Liver (tissue), 9 donors: ENCODE data around the gene ADARB1. TPM values are rescaled to one million over a fixed set of nuclear protein-coding genes. Genes with fewer than 3 reads are reported as not detected.

Experiments used
- DNase-seq: peaks from one replicate; pipeline ENCODE4 v3.0.0-alpha.2; 2017; ENCODE audit warnings: low spot score
- H3K27ac ChIP-seq, 2 donors: one replicate each; pipeline ENCODE4 v1.7.0; 2013; ENCODE audit warnings: inconsistent platforms in 2 of 2, low read length in 2 of 2, control low read depth in 1 of 2, low read depth in 1 of 2, mild to moderate bottlenecking in 1 of 2
- H3K27me3 ChIP-seq, 4 donors: one replicate each; pipeline versions ENCODE4 v1.6.1 to v1.7.0; 2013; ENCODE audit warnings: low read length in 3 of 4, inconsistent platforms in 1 of 4, mild to moderate bottlenecking in 1 of 4, moderate library complexity in 1 of 4; ENCODE audit not compliant: control insufficient read depth in 4 of 4, insufficient read depth in 4 of 4
- H3K36me3 ChIP-seq, 4 donors: one replicate each; pipeline versions ENCODE4 v1.6.1 to v1.7.0; 2013; ENCODE audit warnings: low read length in 3 of 4, mild to moderate bottlenecking in 3 of 4, low read depth in 1 of 4, moderate library complexity in 1 of 4; ENCODE audit not compliant: control insufficient read depth in 4 of 4, insufficient read depth in 3 of 4
- H3K4me1 ChIP-seq, 4 donors: one replicate each; pipeline versions ENCODE4 v1.6.1 to v1.7.0; 2013; ENCODE audit warnings: low read length in 3 of 4, mild to moderate bottlenecking in 3 of 4, moderate library complexity in 1 of 4; ENCODE audit not compliant: control insufficient read depth in 4 of 4, insufficient read depth in 4 of 4
- H3K4me3 ChIP-seq, 3 donors: one replicate each; pipeline versions ENCODE4 v1.6.1 to v1.7.0; 2013; ENCODE audit warnings: low read length in 3 of 3, control low read depth in 1 of 3, low read depth in 1 of 3, mild to moderate bottlenecking in 1 of 3
- H3K9ac ChIP-seq, 2 donors: one replicate each; pipeline ENCODE4 v1.7.0; 2013; ENCODE audit warnings: low read length in 2 of 2, mild to moderate bottlenecking in 2 of 2, moderate library complexity in 2 of 2, control low read depth in 1 of 2, low read depth in 1 of 2
- H3K9me3 ChIP-seq, 4 donors: one replicate each; pipeline versions ENCODE4 v1.6.1 to v1.7.0; 2013; ENCODE audit warnings: low read length in 3 of 4; ENCODE audit not compliant: control insufficient read depth in 4 of 4
- EGR1 ChIP-seq, 2 donors: IDR thresholded peaks; 2 replicates each; pipeline ENCODE4 v1.6.1; 2016 to 2018; ENCODE audit warnings: antibody characterized with exemption in 2 of 2, low read depth in 2 of 2
- FOXA1 ChIP-seq: IDR thresholded peaks from 2 replicates; pipeline ENCODE4 v1.6.1; 2016; ENCODE audit warnings: antibody characterized with exemption
- GABPA ChIP-seq, 2 donors: IDR thresholded peaks in 1 of 2; conservative IDR thresholded peaks in 1 of 2; 2 replicates each; pipeline ENCODE4 v1.6.1; 2016; ENCODE audit warnings: antibody characterized with exemption in 2 of 2, mild to moderate bottlenecking in 1 of 2, moderate library complexity in 1 of 2
- HNF4A ChIP-seq, 2 donors: conservative IDR thresholded peaks; 2 replicates each; pipeline ENCODE4 v1.6.1; 2016; ENCODE audit warnings: antibody characterized with exemption in 2 of 2, mild to moderate bottlenecking in 2 of 2
- JUND ChIP-seq, 2 donors: IDR thresholded peaks; 2 replicates each; pipeline ENCODE4 v1.6.1; 2016; ENCODE audit warnings: antibody characterized with exemption in 2 of 2
- NR2F2 ChIP-seq: IDR thresholded peaks from 2 replicates; pipeline ENCODE4 v1.6.1; 2016; ENCODE audit warnings: antibody characterized with exemption
- RAD21 ChIP-seq, 2 donors: IDR thresholded peaks; 2 replicates each; pipeline ENCODE4 v1.6.1; 2016; ENCODE audit warnings: antibody characterized with exemption in 2 of 2, mild to moderate bottlenecking in 2 of 2
- RXRA ChIP-seq, 2 donors: IDR thresholded peaks; 2 replicates each; pipeline ENCODE4 v1.6.1; 2017 to 2018; ENCODE audit warnings: antibody characterized with exemption in 2 of 2, mild to moderate bottlenecking in 1 of 2
- SP1 ChIP-seq: IDR thresholded peaks from 2 replicates; pipeline ENCODE4 v1.6.1; 2018; ENCODE audit warnings: antibody characterized with exemption, mild to moderate bottlenecking
- TAF1 ChIP-seq: conservative IDR thresholded peaks from 2 replicates; pipeline ENCODE4 v1.6.1; 2016; ENCODE audit warnings: antibody characterized with exemption, mild to moderate bottlenecking
- WGBS: extraction: QIAGEN DNeasy Blood & Tissue Kit; methylation state at CpG from one replicate; pipeline ENCODE4 v1.1.7; 2013; 5-methylcytosine and 5-hydroxymethylcytosine counted together
- polyA plus RNA-seq, 2 donors: library from polyadenylated mRNA; stranded (reverse) in 1 of 2; unstranded in 1 of 2; fragments of 200-250 nt in 1 of 2; fragments of >200 nt in 1 of 2; fragmentation: Nextera tagmentation in 1 of 2; extraction: Ambion mirVana in 1 of 2; gene quantifications; one replicate each; pipeline versions ENCODE4 v1.2.1 to v1.2.3, GENCODE V29; 2013 to 2015
- total RNA-seq, 2 donors: library from RNA; depleted of rRNA; stranded (reverse); fragments of >200 nt; gene quantifications; one replicate each; pipeline ENCODE4 v1.2.3, GENCODE V29; 2014
- TF ChIP-seq, protein P1 (sequence below): IDR thresholded peaks from 2 replicates; pipeline ENCODE4 v1.6.1; 2016; ENCODE audit warnings: antibody characterized with exemption
- TF ChIP-seq, protein P2 (sequence below): IDR thresholded peaks from 2 replicates; pipeline ENCODE4 v1.6.1; 2016; ENCODE audit warnings: antibody characterized with exemption
- TF ChIP-seq, protein P3 (sequence below): IDR thresholded peaks from 2 replicates; pipeline ENCODE4 v1.6.1; 2016; ENCODE audit warnings: antibody characterized with exemption
- TF ChIP-seq, protein P4 (sequence below): fragments of 150-350 bp; IDR thresholded peaks from 2 replicates; pipeline ENCODE4 v1.5.1; 2017; ENCODE audit warnings: improper control_type of control experiment, low read depth, low read length; ENCODE audit not compliant: missing input control
- TF ChIP-seq, protein P5 (sequence below): IDR thresholded peaks from 2 replicates; pipeline ENCODE4 v1.6.1; 2016; ENCODE audit warnings: antibody characterized with exemption, mild to moderate bottlenecking
- donor health status: healthy.
- donor health status: healthy.
- donor health status: healthy.
- donor health status: healthy.
- donor health status: healthy.

ADARB1 gene
- total and polyA plus RNA-seq, 4 donors, result 1.6 to 7.8 (median 2.9) TPM

DNA sequence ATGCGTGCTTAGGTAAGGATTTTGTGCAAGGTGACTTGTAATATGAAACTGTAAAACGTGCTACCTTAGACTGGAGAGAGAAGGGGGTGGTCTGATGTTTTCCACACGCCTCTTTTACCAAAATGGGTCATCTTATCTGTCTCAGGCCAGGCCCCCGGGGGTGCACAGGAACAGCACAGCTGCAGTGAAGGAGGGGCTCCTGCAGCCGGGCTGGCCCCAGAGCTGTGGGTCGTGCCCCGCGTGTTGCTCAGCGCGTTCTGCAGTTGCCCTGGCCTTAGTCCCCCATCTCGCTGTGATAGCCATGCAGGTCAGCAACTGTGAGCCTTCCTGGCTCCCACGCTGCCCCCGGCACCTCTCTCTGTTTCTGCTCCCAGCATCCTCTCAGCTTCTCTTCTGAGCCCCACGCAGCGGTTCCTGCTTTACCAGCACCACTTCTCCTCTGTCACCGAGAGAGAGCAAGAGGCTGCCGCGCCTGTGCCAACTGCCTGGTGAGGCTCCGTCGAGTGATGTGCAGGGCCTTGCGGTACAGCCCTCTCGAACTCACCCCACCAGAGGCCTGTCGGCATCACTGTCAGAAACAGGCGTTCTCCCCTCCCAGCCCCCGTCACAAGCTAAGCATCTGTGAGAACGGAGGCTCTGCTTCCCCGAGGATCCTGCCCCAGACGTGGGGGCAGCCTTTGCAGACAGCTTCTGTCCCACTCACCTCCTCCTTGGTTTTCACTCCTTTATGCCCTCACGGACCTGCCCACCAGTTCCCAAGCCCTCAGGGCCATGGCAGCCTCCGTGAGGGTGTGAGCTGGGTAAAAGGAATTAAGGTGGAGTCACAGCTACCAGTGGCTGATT, 73.3 kb downstream of the ADARB1 start:
- Histone ChIP-seq H3K9me3 (no peaks in the 10 kb centered on the region), H3K27ac (no peak overlapping the region), H3K4me1 (no peaks in the 10 kb centered on the region), H3K36me3 (no peaks in the 10 kb centered on the region), H3K4me3 (no peak overlapping the region), H3K27me3 (no peaks in the 10 kb centered on the region), H3K9ac (no peak overlapping the region)
- peak; percentile 31 for DNase-seq
- TF ChIP-seq GABPA (IDR thresholded peaks at IDR 0.05 in 1 of 2, conservative IDR thresholded peaks at IDR 0.05 in 1 of 2) (no peak), NR2F2 (no peak), TAF1 (no peak), EGR1 (IDR thresholded peaks at IDR 0.05; ENCODE audit: low read depth in 2 of 2) (no peak), HNF4A (conservative IDR thresholded peaks at IDR 0.05) (no peak), FOXA1 (no peak), RXRA (IDR thresholded peaks at IDR 0.05) (no peak), RAD21 (IDR thresholded peaks at IDR 0.05) (no peak), JUND (IDR thresholded peaks at IDR 0.05) (no peak), SP1 (no peak)
- TF ChIP-seq, protein P1, sequence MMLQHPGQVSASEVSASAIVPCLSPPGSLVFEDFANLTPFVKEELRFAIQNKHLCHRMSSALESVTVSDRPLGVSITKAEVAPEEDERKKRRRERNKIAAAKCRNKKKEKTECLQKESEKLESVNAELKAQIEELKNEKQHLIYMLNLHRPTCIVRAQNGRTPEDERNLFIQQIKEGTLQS, result no peak
- TF ChIP-seq, protein P2, sequence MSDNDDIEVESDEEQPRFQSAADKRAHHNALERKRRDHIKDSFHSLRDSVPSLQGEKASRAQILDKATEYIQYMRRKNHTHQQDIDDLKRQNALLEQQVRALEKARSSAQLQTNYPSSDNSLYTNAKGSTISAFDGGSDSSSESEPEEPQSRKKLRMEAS, result no peak
- TF ChIP-seq, protein P3, sequence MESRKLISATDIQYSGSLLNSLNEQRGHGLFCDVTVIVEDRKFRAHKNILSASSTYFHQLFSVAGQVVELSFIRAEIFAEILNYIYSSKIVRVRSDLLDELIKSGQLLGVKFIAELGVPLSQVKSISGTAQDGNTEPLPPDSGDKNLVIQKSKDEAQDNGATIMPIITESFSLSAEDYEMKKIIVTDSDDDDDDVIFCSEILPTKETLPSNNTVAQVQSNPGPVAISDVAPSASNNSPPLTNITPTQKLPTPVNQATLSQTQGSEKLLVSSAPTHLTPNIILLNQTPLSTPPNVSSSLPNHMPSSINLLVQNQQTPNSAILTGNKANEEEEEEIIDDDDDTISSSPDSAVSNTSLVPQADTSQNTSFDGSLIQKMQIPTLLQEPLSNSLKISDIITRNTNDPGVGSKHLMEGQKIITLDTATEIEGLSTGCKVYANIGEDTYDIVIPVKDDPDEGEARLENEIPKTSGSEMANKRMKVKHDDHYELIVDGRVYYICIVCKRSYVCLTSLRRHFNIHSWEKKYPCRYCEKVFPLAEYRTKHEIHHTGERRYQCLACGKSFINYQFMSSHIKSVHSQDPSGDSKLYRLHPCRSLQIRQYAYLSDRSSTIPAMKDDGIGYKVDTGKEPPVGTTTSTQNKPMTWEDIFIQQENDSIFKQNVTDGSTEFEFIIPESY, result no peak
- TF ChIP-seq, protein P4, sequence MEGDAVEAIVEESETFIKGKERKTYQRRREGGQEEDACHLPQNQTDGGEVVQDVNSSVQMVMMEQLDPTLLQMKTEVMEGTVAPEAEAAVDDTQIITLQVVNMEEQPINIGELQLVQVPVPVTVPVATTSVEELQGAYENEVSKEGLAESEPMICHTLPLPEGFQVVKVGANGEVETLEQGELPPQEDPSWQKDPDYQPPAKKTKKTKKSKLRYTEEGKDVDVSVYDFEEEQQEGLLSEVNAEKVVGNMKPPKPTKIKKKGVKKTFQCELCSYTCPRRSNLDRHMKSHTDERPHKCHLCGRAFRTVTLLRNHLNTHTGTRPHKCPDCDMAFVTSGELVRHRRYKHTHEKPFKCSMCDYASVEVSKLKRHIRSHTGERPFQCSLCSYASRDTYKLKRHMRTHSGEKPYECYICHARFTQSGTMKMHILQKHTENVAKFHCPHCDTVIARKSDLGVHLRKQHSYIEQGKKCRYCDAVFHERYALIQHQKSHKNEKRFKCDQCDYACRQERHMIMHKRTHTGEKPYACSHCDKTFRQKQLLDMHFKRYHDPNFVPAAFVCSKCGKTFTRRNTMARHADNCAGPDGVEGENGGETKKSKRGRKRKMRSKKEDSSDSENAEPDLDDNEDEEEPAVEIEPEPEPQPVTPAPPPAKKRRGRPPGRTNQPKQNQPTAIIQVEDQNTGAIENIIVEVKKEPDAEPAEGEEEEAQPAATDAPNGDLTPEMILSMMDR, result no peak
- TF ChIP-seq, protein P5, sequence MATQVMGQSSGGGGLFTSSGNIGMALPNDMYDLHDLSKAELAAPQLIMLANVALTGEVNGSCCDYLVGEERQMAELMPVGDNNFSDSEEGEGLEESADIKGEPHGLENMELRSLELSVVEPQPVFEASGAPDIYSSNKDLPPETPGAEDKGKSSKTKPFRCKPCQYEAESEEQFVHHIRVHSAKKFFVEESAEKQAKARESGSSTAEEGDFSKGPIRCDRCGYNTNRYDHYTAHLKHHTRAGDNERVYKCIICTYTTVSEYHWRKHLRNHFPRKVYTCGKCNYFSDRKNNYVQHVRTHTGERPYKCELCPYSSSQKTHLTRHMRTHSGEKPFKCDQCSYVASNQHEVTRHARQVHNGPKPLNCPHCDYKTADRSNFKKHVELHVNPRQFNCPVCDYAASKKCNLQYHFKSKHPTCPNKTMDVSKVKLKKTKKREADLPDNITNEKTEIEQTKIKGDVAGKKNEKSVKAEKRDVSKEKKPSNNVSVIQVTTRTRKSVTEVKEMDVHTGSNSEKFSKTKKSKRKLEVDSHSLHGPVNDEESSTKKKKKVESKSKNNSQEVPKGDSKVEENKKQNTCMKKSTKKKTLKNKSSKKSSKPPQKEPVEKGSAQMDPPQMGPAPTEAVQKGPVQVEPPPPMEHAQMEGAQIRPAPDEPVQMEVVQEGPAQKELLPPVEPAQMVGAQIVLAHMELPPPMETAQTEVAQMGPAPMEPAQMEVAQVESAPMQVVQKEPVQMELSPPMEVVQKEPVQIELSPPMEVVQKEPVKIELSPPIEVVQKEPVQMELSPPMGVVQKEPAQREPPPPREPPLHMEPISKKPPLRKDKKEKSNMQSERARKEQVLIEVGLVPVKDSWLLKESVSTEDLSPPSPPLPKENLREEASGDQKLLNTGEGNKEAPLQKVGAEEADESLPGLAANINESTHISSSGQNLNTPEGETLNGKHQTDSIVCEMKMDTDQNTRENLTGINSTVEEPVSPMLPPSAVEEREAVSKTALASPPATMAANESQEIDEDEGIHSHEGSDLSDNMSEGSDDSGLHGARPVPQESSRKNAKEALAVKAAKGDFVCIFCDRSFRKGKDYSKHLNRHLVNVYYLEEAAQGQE, result no peak
- 90% methylated on average over 30 of the region's 30 CpGs for WGBS
